Activated CD4-positive, alpha-beta T cell treated with anti-CD3 and anti-CD28 coated beads, Interleukin-2, amount 10 ng/mL, durations not matched to agents 7 days and 5 days (primary cell): ENCODE results near the gene TRDMT1. TPM values are rescaled to one million over a fixed set of nuclear protein-coding genes. Genes with fewer than 3 reads are reported as not detected.

Experiments
- CTCF ChIA-PET: fragments of 350-600 bp; sonication (Branson Sonifier 250); formaldehyde crosslinking; loops from one replicate; lab custom pipeline; 2021; ENCODE audit warnings: antibody characterized with exemption; lab: Charles Lee
- POLR2A ChIA-PET: fragments of 350-600 bp; sonication (Branson Sonifier 250); formaldehyde crosslinking; loops from one replicate; lab custom pipeline; 2021; ENCODE audit warnings: antibody characterized with exemption; lab: Charles Lee
- DNase-seq: peaks from one replicate; pipeline ENCODE4 v3.0.0-alpha.2; 2020
- H3K27ac Mint-ChIP-seq: one replicate; pipeline ENCODE4 v1.8.0; 2021; ENCODE audit warnings: mild to moderate bottlenecking, moderate library complexity, mixed read lengths
- H3K27me3 Mint-ChIP-seq: one replicate; pipeline ENCODE4 v1.8.0; 2021; ENCODE audit warnings: mixed read lengths
- H3K36me3 Mint-ChIP-seq: one replicate; pipeline ENCODE4 v1.8.0; 2021; ENCODE audit warnings: low read depth, mixed read lengths
- H3K4me1 Mint-ChIP-seq: one replicate; pipeline ENCODE4 v1.8.0; 2021; ENCODE audit warnings: mixed read lengths
- H3K4me3 Mint-ChIP-seq: one replicate; pipeline ENCODE4 v1.8.0; 2021; ENCODE audit warnings: mild to moderate bottlenecking, moderate library complexity, mixed read lengths
- H3K9me3 Mint-ChIP-seq: one replicate; pipeline ENCODE4 v1.8.0; 2021; ENCODE audit warnings: mixed read lengths
- total RNA-seq, 2 experiments: library from RNA; stranded (reverse); gene quantifications; one replicate each; pipeline ENCODE4 v1.2.3, GENCODE V29; 2021

The TRDMT1 gene
- total RNA-seq, 2 experiments from 2014 or later: 14.1 to 17.2 TPM

- H3K27ac Mint-ChIP-seq: no peak overlapping the region
- POLR2A ChIA-PET: no interaction called here
Measured at GRCh38 chr10:17179002-17179401, 22.5 kb downstream of the TRDMT1 start.

DNA sequence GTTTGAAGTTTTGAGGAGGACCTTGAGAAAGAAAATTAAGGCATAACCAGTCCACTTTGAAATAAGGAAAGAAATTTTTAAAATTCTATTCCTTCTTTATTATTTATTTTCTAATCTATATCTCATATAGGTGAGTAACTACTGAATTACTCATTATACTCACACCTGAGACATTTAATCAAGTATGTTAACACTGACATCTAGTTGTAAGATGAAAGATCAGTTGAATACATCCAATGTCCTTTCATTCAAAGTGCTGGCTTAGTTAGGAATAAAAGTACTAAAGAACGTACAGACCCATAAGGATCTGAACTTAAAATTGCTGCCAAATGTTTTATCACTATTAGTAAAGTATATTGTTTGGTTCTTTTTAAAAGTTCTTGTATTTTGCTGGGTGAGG lies 23.5 kb downstream of the TRDMT1 start:
- ChIA-PET POLR2A (no interaction called here), CTCF (interaction anchor here (0.6 kb wide), 1 partner anchor 1846 kb away, joined by 4 read pairs; no protein-coding TSS in a partner anchor)
- Mint-ChIP-seq H3K4me3 (no peak overlapping the region), H3K4me1 (peaks cover 18% of the 10 kb centered on the region), H3K36me3 (peaks cover 8% of the 10 kb centered on the region), H3K27ac (no peak overlapping the region), H3K27me3 (no peaks in the 10 kb centered on the region), H3K9me3 (no peaks in the 10 kb centered on the region)
- no peak for DNase-seq

More at GRCh38 chr10:17179002-17179401, 22.5 kb downstream of the TRDMT1 start:
- Mint-ChIP-seq H3K4me1 (peaks cover 19% of the 10 kb centered on the region), H3K9me3 (no peaks in the 10 kb centered on the region), H3K27me3 (no peaks in the 10 kb centered on the region), H3K4me3 (no peak overlapping the region), H3K36me3 (peaks cover 4% of the 10 kb centered on the region)
- CTCF ChIA-PET: no interaction called here
- DNase-seq: no peak

DNA sequence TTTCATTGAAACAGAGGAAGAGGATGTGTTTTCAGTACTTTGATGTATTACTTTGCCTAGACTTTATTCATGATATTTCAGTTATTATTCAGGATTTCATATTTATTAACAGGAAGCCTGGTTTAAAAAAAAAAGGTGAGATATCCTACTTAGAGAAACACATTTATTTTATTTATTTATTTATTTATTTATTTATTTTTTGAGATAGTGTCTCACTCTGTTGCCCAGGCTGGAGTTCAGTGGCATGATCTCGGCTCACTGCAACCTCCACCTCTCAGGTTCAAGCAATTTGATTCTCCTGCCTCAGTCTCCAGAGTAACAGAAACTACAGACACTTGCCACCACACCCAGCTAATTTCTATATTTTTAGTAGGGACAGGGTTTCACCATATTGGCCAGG lies 24.5 kb downstream of the TRDMT1 start:
- Mint-ChIP-seq H3K27me3 (no peaks in the 10 kb centered on the region), H3K4me1 (peaks cover 18% of the 10 kb centered on the region), H3K9me3 (no peaks in the 10 kb centered on the region), H3K4me3 (no peak overlapping the region), H3K27ac (no peak overlapping the region), H3K36me3 (peaks cover 10% of the 10 kb centered on the region)
- DNase-seq: no peak
- POLR2A ChIA-PET: no interaction called here
- CTCF ChIA-PET: no interaction called here

GRCh38 chr10:17176091-17176490 lies 25.4 kb downstream of the TRDMT1 start:
- Mint-ChIP-seq H3K36me3 (peaks cover 12% of the 10 kb centered on the region), H3K4me3 (no peak overlapping the region), H3K4me1 (peaks cover 21% of the 10 kb centered on the region), H3K27me3 (no peaks in the 10 kb centered on the region), H3K9me3 (no peaks in the 10 kb centered on the region), H3K27ac (no peak overlapping the region)
- POLR2A ChIA-PET: interaction anchor here (0.6 kb wide), 1 partner anchor 51 kb away, joined by 11 read pairs; no protein-coding TSS in a partner anchor
- CTCF ChIA-PET: no interaction called here
- DNase-seq: no peak

GRCh38 chr10:17175551-17175950 lies 25.9 kb downstream of the TRDMT1 start:
- DNase-seq: no peak
- H3K9me3 Mint-ChIP-seq: no peaks in the 10 kb centered on the region
- CTCF ChIA-PET: no interaction called here
- POLR2A ChIA-PET: interaction anchor here (0.6 kb wide), 1 partner anchor 52 kb away, joined by 11 read pairs; no protein-coding TSS in a partner anchor
- no peaks in the 10 kb centered on the region for H3K27me3 Mint-ChIP-seq
- peaks cover 12% of the 10 kb centered on the region for H3K36me3 Mint-ChIP-seq
- H3K4me1 Mint-ChIP-seq: peaks cover 21% of the 10 kb centered on the region
- H3K27ac Mint-ChIP-seq: peak overlapping the region; percentile 83
- peak overlapping the region; percentile 57 for H3K4me3 Mint-ChIP-seq

DNA sequence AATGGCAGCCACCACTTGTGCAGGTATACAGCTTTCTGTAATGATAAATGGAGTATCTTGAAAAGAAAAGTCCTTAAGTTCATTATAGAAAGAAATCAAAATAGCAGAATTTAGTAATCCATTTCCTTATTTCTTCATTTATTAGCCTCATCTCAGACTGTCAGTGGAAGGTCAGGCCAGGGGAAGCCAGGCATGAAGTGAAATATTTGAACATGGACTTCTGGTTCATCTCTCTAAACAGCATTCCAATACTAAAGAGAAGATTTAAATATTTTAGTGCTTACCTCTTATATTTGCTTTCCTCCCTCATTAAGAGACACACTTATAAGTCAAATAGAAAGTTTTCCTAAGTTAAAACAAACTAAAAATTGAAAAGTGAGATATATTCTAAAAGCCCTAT lies 26.8 kb downstream of the TRDMT1 start:
- ChIA-PET CTCF (no interaction called here), POLR2A (no interaction called here)
- peaks cover 23% of the 10 kb centered on the region for H3K4me1 Mint-ChIP-seq
- no peaks in the 10 kb centered on the region for H3K9me3 Mint-ChIP-seq
- peaks cover 12% of the 10 kb centered on the region for H3K36me3 Mint-ChIP-seq
- H3K4me3 Mint-ChIP-seq: no peak overlapping the region
- DNase-seq: no peak
- no peak overlapping the region for H3K27ac Mint-ChIP-seq
- no peaks in the 10 kb centered on the region for H3K27me3 Mint-ChIP-seq

DNA sequence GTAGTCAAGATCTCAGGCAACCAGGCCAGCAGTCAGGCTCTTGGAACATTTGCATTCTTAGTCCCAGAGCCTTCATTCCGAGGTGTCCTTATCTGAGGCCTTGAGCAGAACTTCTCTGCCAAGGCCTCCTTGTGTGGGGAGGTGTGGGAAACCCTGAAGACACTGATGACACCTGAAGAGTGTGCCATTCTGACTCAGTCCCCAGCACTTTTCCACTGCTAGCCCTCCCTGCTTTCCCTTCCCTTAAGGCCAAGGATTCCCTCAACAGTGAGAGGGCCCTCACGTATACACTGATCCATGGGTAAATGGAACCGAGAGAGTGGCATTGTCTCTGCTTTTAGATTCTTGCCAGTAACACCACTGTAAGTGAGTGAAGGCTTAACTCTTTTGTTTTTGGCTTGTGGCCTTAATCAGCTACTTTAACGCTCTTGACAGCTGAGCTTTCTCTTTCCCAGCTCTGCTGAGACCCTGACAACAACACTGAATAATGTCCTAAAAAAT lies 30.3 kb downstream of the TRDMT1 start:
- CTCF ChIA-PET: no interaction called here
- Mint-ChIP-seq H3K9me3 (no peaks in the 10 kb centered on the region), H3K4me1 (peaks cover 25% of the 10 kb centered on the region), H3K27ac (no peak overlapping the region), H3K27me3 (no peaks in the 10 kb centered on the region), H3K4me3 (no peak overlapping the region), H3K36me3 (peaks cover 16% of the 10 kb centered on the region)
- POLR2A ChIA-PET: no interaction called here
- no peak for DNase-seq

- ChIA-PET POLR2A (no interaction called here), CTCF (interaction anchor here (0.6 to 1.1 kb wide), 2 partner anchors 25 to 427 kb away, joined by 3 to 4 read pairs; no protein-coding TSS in a partner anchor)
- Mint-ChIP-seq H3K27me3 (no peaks in the 10 kb centered on the region), H3K9me3 (no peaks in the 10 kb centered on the region), H3K27ac (no peak overlapping the region), H3K4me1 (peaks cover 12% of the 10 kb centered on the region), H3K36me3 (peaks cover 15% of the 10 kb centered on the region), H3K4me3 (no peak overlapping the region)
- DNase-seq: no peak
Measured at GRCh38 chr10:17169803-17170202, 31.7 kb downstream of the TRDMT1 start.

- Mint-ChIP-seq H3K36me3 (peaks cover 4% of the 10 kb centered on the region), H3K27me3 (no peaks in the 10 kb centered on the region), H3K4me1 (peaks cover 11% of the 10 kb centered on the region), H3K4me3 (no peak overlapping the region), H3K9me3 (no peaks in the 10 kb centered on the region), H3K27ac (no peak overlapping the region)
- ChIA-PET CTCF (interaction anchor here (0.6 to 1.2 kb wide), 2 partner anchors 18 to 211 kb away, joined by 3 to 5 read pairs; no protein-coding TSS in a partner anchor), POLR2A (no interaction called here)
- no peak for DNase-seq
Measured at GRCh38 chr10:17166699-17167098, 34.8 kb downstream of the TRDMT1 start.

DNA sequence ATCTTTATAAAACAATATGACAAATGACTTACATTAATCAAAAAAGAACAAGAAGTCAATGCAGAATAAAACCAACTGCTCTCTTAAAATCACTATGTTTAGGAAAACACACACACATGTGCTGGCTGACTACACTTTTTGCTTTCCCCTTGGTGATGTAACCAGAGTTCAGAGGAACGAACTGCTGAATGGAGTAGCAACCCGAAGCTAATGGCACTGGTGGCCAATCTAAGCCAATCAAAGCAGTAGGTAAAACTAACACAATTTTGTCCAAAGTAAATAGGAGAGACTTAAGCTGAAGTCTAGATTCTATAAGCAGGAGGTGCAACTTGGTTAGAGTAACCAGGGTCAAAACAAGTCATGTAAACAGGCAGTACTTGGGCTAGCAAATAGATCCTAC lies 38.6 kb downstream of the TRDMT1 start:
- peaks cover 5% of the 10 kb centered on the region for H3K36me3 Mint-ChIP-seq
- H3K27ac Mint-ChIP-seq: no peak overlapping the region
- no peak for DNase-seq
- ChIA-PET POLR2A (no interaction called here), CTCF (no interaction called here)
- no peak overlapping the region for H3K4me3 Mint-ChIP-seq
- no peaks in the 10 kb centered on the region for H3K27me3 Mint-ChIP-seq
- no peaks in the 10 kb centered on the region for H3K9me3 Mint-ChIP-seq
- no peaks in the 10 kb centered on the region for H3K4me1 Mint-ChIP-seq

- H3K4me3 Mint-ChIP-seq: no peak overlapping the region
- ChIA-PET POLR2A (interaction anchor here (0.6 kb wide), 1 partner anchor 107 kb away, joined by 3 read pairs; no protein-coding TSS in a partner anchor), CTCF (no interaction called here)
- H3K4me1 Mint-ChIP-seq: no peaks in the 10 kb centered on the region
- no peaks in the 10 kb centered on the region for H3K9me3 Mint-ChIP-seq
- DNase-seq: no peak
- H3K36me3 Mint-ChIP-seq: peaks cover 5% of the 10 kb centered on the region
- H3K27ac Mint-ChIP-seq: no peak overlapping the region
- H3K27me3 Mint-ChIP-seq: no peaks in the 10 kb centered on the region
Measured at GRCh38 chr10:17161775-17162174, 39.7 kb downstream of the TRDMT1 start.

DNA sequence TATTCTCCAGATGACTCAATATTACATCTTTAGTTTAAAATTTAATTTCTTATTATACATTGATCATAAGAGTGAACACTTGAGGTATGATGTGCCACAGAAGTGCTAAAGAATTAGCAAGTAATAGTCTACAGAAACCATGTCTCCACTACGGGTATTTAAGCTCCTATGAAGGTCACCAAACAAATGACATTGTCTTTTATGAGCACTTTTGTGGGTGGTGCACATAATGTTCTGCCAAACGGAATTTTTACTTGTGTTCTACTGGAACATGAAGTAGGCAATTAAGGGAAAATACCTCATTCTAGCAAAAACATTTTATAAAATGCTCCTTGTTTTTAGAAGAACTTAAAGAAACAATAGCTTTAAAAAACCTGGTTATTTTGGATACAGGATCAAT lies 44.4 kb downstream of the TRDMT1 start:
- H3K36me3 Mint-ChIP-seq: peaks cover 11% of the 10 kb centered on the region
- no peaks in the 10 kb centered on the region for H3K27me3 Mint-ChIP-seq
- no peaks in the 10 kb centered on the region for H3K4me1 Mint-ChIP-seq
- ChIA-PET POLR2A (no interaction called here), CTCF (no interaction called here)
- H3K27ac Mint-ChIP-seq: no peak overlapping the region
- no peaks in the 10 kb centered on the region for H3K9me3 Mint-ChIP-seq
- no peak for DNase-seq
- no peak overlapping the region for H3K4me3 Mint-ChIP-seq

GRCh38 chr10:17155826-17156225 lies 45.6 kb downstream of the TRDMT1 start:
- no peak for DNase-seq
- Mint-ChIP-seq H3K9me3 (no peaks in the 10 kb centered on the region), H3K27ac (no peak overlapping the region), H3K4me1 (no peaks in the 10 kb centered on the region), H3K4me3 (no peak overlapping the region), H3K36me3 (peaks cover 13% of the 10 kb centered on the region), H3K27me3 (no peaks in the 10 kb centered on the region)
- POLR2A ChIA-PET: no interaction called here
- CTCF ChIA-PET: no interaction called here

- no peak for DNase-seq
- ChIA-PET CTCF (no interaction called here), POLR2A (no interaction called here)
- Mint-ChIP-seq H3K27me3 (no peaks in the 10 kb centered on the region), H3K4me1 (no peaks in the 10 kb centered on the region), H3K9me3 (no peaks in the 10 kb centered on the region), H3K27ac (no peak overlapping the region), H3K4me3 (no peak overlapping the region), H3K36me3 (peaks cover 10% of the 10 kb centered on the region)
Measured at GRCh38 chr10:17154116-17154515, 47.4 kb downstream of the TRDMT1 start.
